H9 (cell line): ENCODE results near the gene ERVV-1. TPM values are rescaled to one million over a fixed set of nuclear protein-coding genes. Genes with fewer than 3 reads are reported as not detected.

Source experiments
- DNase-seq: peaks from one replicate; pipeline ENCODE4 v3.0.0-alpha.2; 2017
- H2AFZ ChIP-seq: one replicate; pipeline ENCODE4 v1.6.1; 2013; ENCODE audit warnings: mild to moderate bottlenecking, low read length, control low read depth, moderate library complexity
- H2AK5ac ChIP-seq: 2 replicates; pipeline ENCODE4 v1.6.1; 2013; ENCODE audit warnings: low read length, control low read depth, mixed read lengths; ENCODE audit not compliant: insufficient read length
- H2BK120ac ChIP-seq: one replicate; pipeline ENCODE4 v1.6.1; 2013; ENCODE audit warnings: low read depth, mild to moderate bottlenecking, low read length, control low read depth, inconsistent platforms; ENCODE audit not compliant: poor library complexity, severe bottlenecking
- H2BK12ac ChIP-seq: 2 replicates; pipeline ENCODE4 v1.6.1; 2013; ENCODE audit warnings: low read length, control low read depth, mixed read lengths, low read depth; ENCODE audit not compliant: insufficient read length
- H2BK15ac ChIP-seq: 2 replicates; pipeline ENCODE4 v1.6.1; 2013; ENCODE audit warnings: low read depth, low read length, control low read depth
- H2BK20ac ChIP-seq: one replicate; pipeline ENCODE4 v1.6.1; 2013; ENCODE audit warnings: low read depth, mild to moderate bottlenecking, low read length, control low read depth, inconsistent platforms; ENCODE audit not compliant: poor library complexity, severe bottlenecking
- H2BK5ac ChIP-seq: 2 replicates; pipeline ENCODE4 v1.6.1; 2013; ENCODE audit warnings: low read length, control low read depth, mixed read lengths; ENCODE audit not compliant: insufficient read length
- H3K14ac ChIP-seq: 2 replicates; pipeline ENCODE4 v1.6.1; 2013; ENCODE audit warnings: low read length, control low read depth; ENCODE audit not compliant: insufficient read depth
- H3K18ac ChIP-seq: 2 replicates; pipeline ENCODE4 v1.6.1; 2013; ENCODE audit warnings: low read depth, mild to moderate bottlenecking, mixed read lengths, low read length, control low read depth; ENCODE audit not compliant: insufficient read length
- H3K23ac ChIP-seq: 2 replicates; pipeline ENCODE4 v1.6.1; 2013; ENCODE audit warnings: low read length, control low read depth, mixed read lengths, low read depth; ENCODE audit not compliant: insufficient read length
- H3K23me2 ChIP-seq: 2 replicates; pipeline ENCODE4 v1.6.1; 2013; ENCODE audit warnings: low read depth, mild to moderate bottlenecking, mixed read lengths, low read length, control low read depth; ENCODE audit not compliant: insufficient read length, poor library complexity, severe bottlenecking
- H3K27ac ChIP-seq: 2 replicates; pipeline ENCODE4 v1.5.1; 2013; ENCODE audit warnings: low read length, control low read depth, mixed read lengths, low read depth; ENCODE audit not compliant: insufficient read length
- H3K27me3 ChIP-seq: 2 replicates; pipeline ENCODE4 v1.6.1; 2013; ENCODE audit warnings: low read length, control low read depth, inconsistent platforms; ENCODE audit not compliant: insufficient read depth
- H3K4ac ChIP-seq: 2 replicates; pipeline ENCODE4 v1.6.1; 2013; ENCODE audit warnings: low read depth, mild to moderate bottlenecking, control low read depth, inconsistent platforms, low read length, moderate library complexity
- H3K4me1 ChIP-seq: 2 replicates; pipeline ENCODE4 v1.6.1; 2013; ENCODE audit warnings: low read length, control low read depth, inconsistent platforms; ENCODE audit not compliant: insufficient read depth
- H3K4me2 ChIP-seq: 2 replicates; pipeline ENCODE4 v1.6.1; 2013; ENCODE audit warnings: low read length, control low read depth, mixed read lengths; ENCODE audit not compliant: insufficient read length, insufficient read depth
- H3K56ac ChIP-seq: 2 replicates; pipeline ENCODE4 v1.6.1; 2013; ENCODE audit warnings: low read depth, mild to moderate bottlenecking, mixed read lengths, low read length, control low read depth; ENCODE audit not compliant: insufficient read length
- H3K79me1 ChIP-seq: 2 replicates; pipeline ENCODE4 v1.6.1; 2013; ENCODE audit warnings: low read depth, mild to moderate bottlenecking, moderate library complexity, low read length, control low read depth, inconsistent platforms; ENCODE audit not compliant: insufficient read depth, poor library complexity, severe bottlenecking
- H3K79me2 ChIP-seq: 2 replicates; pipeline ENCODE4 v1.6.1; 2013; ENCODE audit warnings: low read length, control low read depth, inconsistent platforms; ENCODE audit not compliant: insufficient read depth
- H3K9ac ChIP-seq: 2 replicates; pipeline ENCODE4 v1.6.1; 2013; ENCODE audit warnings: low read length, control low read depth, mixed read lengths; ENCODE audit not compliant: insufficient read length; ENCODE audit errors: extremely low read depth
- H3K9me3 ChIP-seq: one replicate; pipeline ENCODE4 v1.6.1; 2013; ENCODE audit warnings: low read depth, low read length, inconsistent platforms; ENCODE audit not compliant: control insufficient read depth
- H3T11ph ChIP-seq: one replicate; pipeline ENCODE4 v1.6.1; 2013; ENCODE audit warnings: mild to moderate bottlenecking, low read length, control low read depth, inconsistent platforms
- H4K20me1 ChIP-seq: one replicate; pipeline ENCODE4 v1.6.1; 2013; ENCODE audit not compliant: control insufficient read depth, insufficient read length, insufficient read depth
- H4K5ac ChIP-seq: 2 replicates; pipeline ENCODE4 v1.6.1; 2013; ENCODE audit warnings: low read depth, mild to moderate bottlenecking, mixed read lengths, low read length, control low read depth; ENCODE audit not compliant: insufficient read length
- H4K8ac ChIP-seq: replicated peaks from 2 replicates; pipeline ENCODE4 v1.6.1; 2013; ENCODE audit warnings: low read length, control low read depth, mixed read lengths, low read depth; ENCODE audit not compliant: insufficient read length
- H4K91ac ChIP-seq: 2 replicates; pipeline ENCODE4 v1.6.1; 2013; ENCODE audit warnings: low read depth, mild to moderate bottlenecking, moderate library complexity, mixed read lengths, low read length, control low read depth; ENCODE audit not compliant: insufficient read length
- H3K27ac Mint-ChIP-seq, 3 experiments: 2 replicates in 2 of 3; 3 replicates in 1 of 3; pipeline ENCODE4 v1.8.0; 2020 to 2021; ENCODE audit warnings: mixed read lengths in 3 of 3, mild to moderate bottlenecking in 1 of 3, moderate library complexity in 1 of 3
- H3K27me3 Mint-ChIP-seq: 2 replicates; pipeline ENCODE4 v1.8.0; 2021; ENCODE audit warnings: low read depth, mild to moderate bottlenecking, moderate library complexity, mixed read lengths
- H3K36me3 Mint-ChIP-seq, 3 experiments: 2 replicates in 2 of 3; 3 replicates in 1 of 3; pipeline ENCODE4 v1.8.0; 2020 to 2021; ENCODE audit warnings: low read depth in 3 of 3, mixed read lengths in 3 of 3; ENCODE audit not compliant: insufficient read depth in 1 of 3
- H3K4me1 Mint-ChIP-seq, 2 experiments: 2 replicates each; pipeline ENCODE4 v1.8.0; 2020; ENCODE audit warnings: mixed read lengths in 2 of 2
- H3K4me3 Mint-ChIP-seq, 2 experiments: 2 replicates in 1 of 2; 3 replicates in 1 of 2; pipeline ENCODE4 v1.8.0; 2020 to 2021; ENCODE audit warnings: mild to moderate bottlenecking in 2 of 2, mixed read lengths in 2 of 2, moderate library complexity in 1 of 2
- H3K9me3 Mint-ChIP-seq, 2 experiments: 2 replicates in 1 of 2; 3 replicates in 1 of 2; pipeline ENCODE4 v1.8.0; 2020; ENCODE audit warnings: mild to moderate bottlenecking in 2 of 2, mixed read lengths in 2 of 2, moderate library complexity in 1 of 2
- CTCF ChIP-seq: fragments of 200-600 bp; sonication (generic); conservative IDR thresholded peaks from 3 replicates; pipeline ENCODE4 v1.8.0; 2021; ENCODE audit warnings: antibody characterized with exemption, mild to moderate bottlenecking
- WGBS: extraction: QIAGEN DNeasy Blood & Tissue Kit; methylation state at CpG from one replicate; pipeline ENCODE4 v1.1.7; 2013; ENCODE audit warnings: missing lambda C conversion rate, low lambda C conversion rate, mixed read lengths; ENCODE audit not compliant: insufficient read length; ENCODE audit errors: extremely low coverage; 5-methylcytosine and 5-hydroxymethylcytosine counted together
- total RNA-seq: library from RNA; stranded (reverse); gene quantifications from 2 replicates; pipeline ENCODE4 v1.2.1, GENCODE V29; 2021

The ERVV-1 gene
- total RNA-seq, 1 experiment from 2014 or later, result not detected

DNA sequence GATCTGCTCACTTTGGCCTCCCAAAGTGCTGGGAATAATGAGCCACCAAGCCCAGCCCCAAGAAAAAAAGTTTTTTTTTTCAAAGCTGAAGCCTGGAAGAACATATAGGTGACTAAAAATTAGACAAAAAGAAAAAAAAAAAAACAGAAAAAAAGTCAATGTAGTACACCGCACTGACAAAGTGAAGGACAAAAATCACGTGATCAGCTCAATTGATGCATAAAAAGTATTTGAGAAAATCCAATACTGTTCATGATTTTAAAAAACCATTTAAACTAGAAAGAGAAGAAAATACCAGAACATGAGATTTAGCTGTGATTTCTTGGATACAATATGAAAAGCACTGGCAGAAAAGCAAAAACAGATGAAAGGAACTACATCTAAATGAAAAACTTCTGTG, 20.3 kb downstream of the ERVV-1 start:
- no peaks in the 10 kb centered on the region for H3K27me3 ChIP-seq
- H3K23me2 ChIP-seq, result peaks cover 5% of the 10 kb centered on the region
- H2BK120ac ChIP-seq, result no peak overlapping the region
- H3K56ac ChIP-seq, result no peak overlapping the region
- H3K4ac ChIP-seq, result no peak overlapping the region
- H2BK20ac ChIP-seq, result no peak overlapping the region
- no peak overlapping the region for H2BK5ac ChIP-seq
- no peak overlapping the region for H3K23ac ChIP-seq
- H3K79me2 ChIP-seq, result no peaks in the 10 kb centered on the region
- no peaks in the 10 kb centered on the region for H3K36me3 Mint-ChIP-seq
- H3K27ac Mint-ChIP-seq, result no peak overlapping the region
- no peak overlapping the region for H4K91ac ChIP-seq
- H2BK15ac ChIP-seq, result no peak overlapping the region
- no peaks in the 10 kb centered on the region for H3K9me3 ChIP-seq
- H3K4me1 Mint-ChIP-seq, result peaks cover 6 to 11% of the 10 kb centered on the region in 2 experiments
- H3K27me3 Mint-ChIP-seq, result peaks cover 13% of the 10 kb centered on the region
- no peak overlapping the region for H4K8ac ChIP-seq
- no peak overlapping the region for H3K14ac ChIP-seq
- no peaks in the 10 kb centered on the region for H3K79me1 ChIP-seq
- no peak for DNase-seq
- H3K4me2 ChIP-seq, result no peak overlapping the region
- H3K9me3 Mint-ChIP-seq, result peaks cover 0 to 3% of the 10 kb centered on the region in 2 experiments; a peak in 3 of 5 replicates
- no CpG with 5 or more reads among the region's 2 CpGs for WGBS
- no peaks in the 10 kb centered on the region for H3K4me1 ChIP-seq
- H3K27ac ChIP-seq, result no peak overlapping the region
- H3K18ac ChIP-seq, result no peak overlapping the region
- H4K20me1 ChIP-seq, result no peaks in the 10 kb centered on the region
- TF ChIP-seq CTCF, result no peak
- no peak overlapping the region for H2AK5ac ChIP-seq
- H3K4me3 Mint-ChIP-seq, result no peak overlapping the region
- H3T11ph ChIP-seq, result no peak overlapping the region
- H2AFZ ChIP-seq, result no peak overlapping the region
- H2BK12ac ChIP-seq, result no peak overlapping the region
- H4K5ac ChIP-seq, result no peak overlapping the region
- H3K9ac ChIP-seq, result no peak overlapping the region
